ENCODE data around the gene HDAC4. TPM values are rescaled to one million over a fixed set of nuclear protein-coding genes. Genes with fewer than 3 reads are reported as not detected.

The HDAC4 gene
- total and polyA plus RNA-seq, 4 donors, result 2.9 to 37.2 (median 4.4) TPM

DNA sequence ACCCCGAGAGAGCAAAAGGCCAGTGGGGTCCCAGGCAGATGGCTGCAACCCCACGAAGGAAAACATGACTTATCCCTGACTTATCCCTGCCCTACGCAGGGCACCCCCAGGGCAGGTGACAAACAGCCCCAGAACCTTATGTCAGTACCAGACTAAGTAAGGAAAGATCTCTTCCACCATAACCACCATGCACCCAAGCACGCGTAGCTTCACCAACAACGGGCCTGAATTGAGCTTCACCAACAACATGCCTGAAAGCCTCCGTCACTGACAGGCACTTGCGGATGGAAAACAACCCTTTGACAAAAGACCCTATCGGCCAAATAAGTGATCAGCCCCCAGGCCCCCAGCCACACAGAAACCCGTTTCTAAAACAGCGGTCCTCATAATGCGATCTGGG, 34.1 kb downstream of the HDAC4 start:
- Histone ChIP-seq H3K9ac (ENCODE audit: low read depth in 1 of 2, low read length in 2 of 2) (no peak overlapping the region), H3K9me3 (ENCODE audit: control insufficient read depth in 4 of 4, low read length in 3 of 4) (no peaks in the 10 kb centered on the region), H3K4me3 (ENCODE audit: low read depth in 1 of 3, low read length in 3 of 3) (no peak overlapping the region), H3K27ac (ENCODE audit: low read depth in 1 of 2, low read length in 2 of 2) (no peak overlapping the region), H3K4me1 (ENCODE audit: control insufficient read depth in 4 of 4, insufficient read depth in 4 of 4, low read length in 3 of 4) (peaks cover 0 to 3% (median 0%) of the 10 kb centered on the region in 4 donors), H3K27me3 (ENCODE audit: control insufficient read depth in 4 of 4, insufficient read depth in 4 of 4, low read length in 3 of 4) (no peaks in the 10 kb centered on the region), H3K36me3 (ENCODE audit: control insufficient read depth in 4 of 4, insufficient read depth in 3 of 4, low read depth in 1 of 4, low read length in 3 of 4) (peaks cover 0 to 3% (median 0%) of the 10 kb centered on the region in 4 donors)
- TF ChIP-seq TAF1 (conservative IDR thresholded peaks at IDR 0.05) (no peak), FOXA2 (IDR thresholded peaks at IDR 0.05) (no peak), YY1 (IDR thresholded peaks at IDR 0.05) (no peak), JUND (IDR thresholded peaks at IDR 0.05) (no peak), RXRA (IDR thresholded peaks at IDR 0.05) (no peak)
- TF ChIP-seq, protein P1, sequence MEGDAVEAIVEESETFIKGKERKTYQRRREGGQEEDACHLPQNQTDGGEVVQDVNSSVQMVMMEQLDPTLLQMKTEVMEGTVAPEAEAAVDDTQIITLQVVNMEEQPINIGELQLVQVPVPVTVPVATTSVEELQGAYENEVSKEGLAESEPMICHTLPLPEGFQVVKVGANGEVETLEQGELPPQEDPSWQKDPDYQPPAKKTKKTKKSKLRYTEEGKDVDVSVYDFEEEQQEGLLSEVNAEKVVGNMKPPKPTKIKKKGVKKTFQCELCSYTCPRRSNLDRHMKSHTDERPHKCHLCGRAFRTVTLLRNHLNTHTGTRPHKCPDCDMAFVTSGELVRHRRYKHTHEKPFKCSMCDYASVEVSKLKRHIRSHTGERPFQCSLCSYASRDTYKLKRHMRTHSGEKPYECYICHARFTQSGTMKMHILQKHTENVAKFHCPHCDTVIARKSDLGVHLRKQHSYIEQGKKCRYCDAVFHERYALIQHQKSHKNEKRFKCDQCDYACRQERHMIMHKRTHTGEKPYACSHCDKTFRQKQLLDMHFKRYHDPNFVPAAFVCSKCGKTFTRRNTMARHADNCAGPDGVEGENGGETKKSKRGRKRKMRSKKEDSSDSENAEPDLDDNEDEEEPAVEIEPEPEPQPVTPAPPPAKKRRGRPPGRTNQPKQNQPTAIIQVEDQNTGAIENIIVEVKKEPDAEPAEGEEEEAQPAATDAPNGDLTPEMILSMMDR (IDR thresholded peaks at IDR 0.05; ENCODE audit: low read depth, low read length, missing input control), result no peak
- TF ChIP-seq, protein P2, sequence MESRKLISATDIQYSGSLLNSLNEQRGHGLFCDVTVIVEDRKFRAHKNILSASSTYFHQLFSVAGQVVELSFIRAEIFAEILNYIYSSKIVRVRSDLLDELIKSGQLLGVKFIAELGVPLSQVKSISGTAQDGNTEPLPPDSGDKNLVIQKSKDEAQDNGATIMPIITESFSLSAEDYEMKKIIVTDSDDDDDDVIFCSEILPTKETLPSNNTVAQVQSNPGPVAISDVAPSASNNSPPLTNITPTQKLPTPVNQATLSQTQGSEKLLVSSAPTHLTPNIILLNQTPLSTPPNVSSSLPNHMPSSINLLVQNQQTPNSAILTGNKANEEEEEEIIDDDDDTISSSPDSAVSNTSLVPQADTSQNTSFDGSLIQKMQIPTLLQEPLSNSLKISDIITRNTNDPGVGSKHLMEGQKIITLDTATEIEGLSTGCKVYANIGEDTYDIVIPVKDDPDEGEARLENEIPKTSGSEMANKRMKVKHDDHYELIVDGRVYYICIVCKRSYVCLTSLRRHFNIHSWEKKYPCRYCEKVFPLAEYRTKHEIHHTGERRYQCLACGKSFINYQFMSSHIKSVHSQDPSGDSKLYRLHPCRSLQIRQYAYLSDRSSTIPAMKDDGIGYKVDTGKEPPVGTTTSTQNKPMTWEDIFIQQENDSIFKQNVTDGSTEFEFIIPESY (IDR thresholded peaks at IDR 0.05), result no peak
- TF ChIP-seq, protein P3, sequence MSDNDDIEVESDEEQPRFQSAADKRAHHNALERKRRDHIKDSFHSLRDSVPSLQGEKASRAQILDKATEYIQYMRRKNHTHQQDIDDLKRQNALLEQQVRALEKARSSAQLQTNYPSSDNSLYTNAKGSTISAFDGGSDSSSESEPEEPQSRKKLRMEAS (IDR thresholded peaks at IDR 0.05), result no peak
- DNase-seq (ENCODE audit: low spot score), result no peak
- 98% methylated on average over 12 of the region's 12 CpGs for WGBS

DNA sequence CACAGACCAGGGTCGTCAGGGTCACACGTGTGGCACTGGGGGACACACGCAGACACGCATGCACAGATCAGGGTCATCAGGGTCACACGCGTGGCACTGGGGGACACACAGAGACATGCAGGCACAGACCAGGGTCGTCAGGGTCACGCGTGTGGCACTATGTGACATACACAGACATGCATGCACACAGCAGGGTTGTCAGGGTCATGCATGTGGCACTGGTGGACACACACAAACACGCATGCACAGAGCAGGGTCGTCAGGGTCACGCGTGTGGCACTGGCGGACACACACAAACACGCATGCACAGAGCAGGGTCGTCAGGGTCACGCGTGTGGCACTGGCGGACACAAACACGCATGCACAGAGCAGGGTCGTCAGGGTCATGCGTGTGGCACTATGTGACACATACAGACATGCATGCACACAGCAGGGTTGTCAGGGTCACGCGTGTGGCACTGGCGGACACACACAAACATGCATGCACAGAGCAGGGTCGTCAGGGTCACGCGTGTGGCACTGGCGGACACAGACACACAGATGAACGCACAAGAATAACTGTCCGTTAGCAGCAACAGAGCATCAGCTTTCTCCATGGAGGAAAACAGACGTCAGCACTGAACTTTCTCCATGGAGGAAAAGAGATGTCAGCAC, 34.9 kb downstream of the HDAC4 start:
- Histone ChIP-seq H3K4me3 (ENCODE audit: low read depth in 1 of 3, low read length in 3 of 3) (no peak overlapping the region), H3K4me1 (ENCODE audit: control insufficient read depth in 4 of 4, insufficient read depth in 4 of 4, low read length in 3 of 4) (peaks cover 0 to 3% (median 0%) of the 10 kb centered on the region in 4 donors), H3K27me3 (ENCODE audit: control insufficient read depth in 4 of 4, insufficient read depth in 4 of 4, low read length in 3 of 4) (no peaks in the 10 kb centered on the region), H3K9me3 (ENCODE audit: control insufficient read depth in 4 of 4, low read length in 3 of 4) (no peaks in the 10 kb centered on the region), H3K27ac (ENCODE audit: low read depth in 1 of 2, low read length in 2 of 2) (no peak overlapping the region), H3K9ac (ENCODE audit: low read depth in 1 of 2, low read length in 2 of 2) (no peak overlapping the region), H3K36me3 (ENCODE audit: control insufficient read depth in 4 of 4, insufficient read depth in 3 of 4, low read depth in 1 of 4, low read length in 3 of 4) (peaks cover 0 to 3% (median 0%) of the 10 kb centered on the region in 4 donors)
- TF ChIP-seq, protein P2 (IDR thresholded peaks at IDR 0.05), result no peak
- TF ChIP-seq GABPA (IDR thresholded peaks at IDR 0.05 in 1 of 2, conservative IDR thresholded peaks at IDR 0.05 in 1 of 2) (no peak), HNF4A (conservative IDR thresholded peaks at IDR 0.05) (no peak), JUND (IDR thresholded peaks at IDR 0.05) (no peak), FOXA2 (IDR thresholded peaks at IDR 0.05) (no peak), HNF4G (IDR thresholded peaks at IDR 0.05) (no peak), TAF1 (conservative IDR thresholded peaks at IDR 0.05) (no peak), SP1 (IDR thresholded peaks at IDR 0.05) (no peak), EGR1 (IDR thresholded peaks at IDR 0.05; ENCODE audit: low read depth in 2 of 2) (no peak), YY1 (IDR thresholded peaks at IDR 0.05) (no peak), NR2F2 (IDR thresholded peaks at IDR 0.05) (no peak), RAD21 (IDR thresholded peaks at IDR 0.05) (no peak), RXRA (IDR thresholded peaks at IDR 0.05) (no peak), FOXA1 (IDR thresholded peaks at IDR 0.05) (no peak)
- TF ChIP-seq, protein P4, sequence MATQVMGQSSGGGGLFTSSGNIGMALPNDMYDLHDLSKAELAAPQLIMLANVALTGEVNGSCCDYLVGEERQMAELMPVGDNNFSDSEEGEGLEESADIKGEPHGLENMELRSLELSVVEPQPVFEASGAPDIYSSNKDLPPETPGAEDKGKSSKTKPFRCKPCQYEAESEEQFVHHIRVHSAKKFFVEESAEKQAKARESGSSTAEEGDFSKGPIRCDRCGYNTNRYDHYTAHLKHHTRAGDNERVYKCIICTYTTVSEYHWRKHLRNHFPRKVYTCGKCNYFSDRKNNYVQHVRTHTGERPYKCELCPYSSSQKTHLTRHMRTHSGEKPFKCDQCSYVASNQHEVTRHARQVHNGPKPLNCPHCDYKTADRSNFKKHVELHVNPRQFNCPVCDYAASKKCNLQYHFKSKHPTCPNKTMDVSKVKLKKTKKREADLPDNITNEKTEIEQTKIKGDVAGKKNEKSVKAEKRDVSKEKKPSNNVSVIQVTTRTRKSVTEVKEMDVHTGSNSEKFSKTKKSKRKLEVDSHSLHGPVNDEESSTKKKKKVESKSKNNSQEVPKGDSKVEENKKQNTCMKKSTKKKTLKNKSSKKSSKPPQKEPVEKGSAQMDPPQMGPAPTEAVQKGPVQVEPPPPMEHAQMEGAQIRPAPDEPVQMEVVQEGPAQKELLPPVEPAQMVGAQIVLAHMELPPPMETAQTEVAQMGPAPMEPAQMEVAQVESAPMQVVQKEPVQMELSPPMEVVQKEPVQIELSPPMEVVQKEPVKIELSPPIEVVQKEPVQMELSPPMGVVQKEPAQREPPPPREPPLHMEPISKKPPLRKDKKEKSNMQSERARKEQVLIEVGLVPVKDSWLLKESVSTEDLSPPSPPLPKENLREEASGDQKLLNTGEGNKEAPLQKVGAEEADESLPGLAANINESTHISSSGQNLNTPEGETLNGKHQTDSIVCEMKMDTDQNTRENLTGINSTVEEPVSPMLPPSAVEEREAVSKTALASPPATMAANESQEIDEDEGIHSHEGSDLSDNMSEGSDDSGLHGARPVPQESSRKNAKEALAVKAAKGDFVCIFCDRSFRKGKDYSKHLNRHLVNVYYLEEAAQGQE (IDR thresholded peaks at IDR 0.05), result no peak
- TF ChIP-seq, protein P3 (IDR thresholded peaks at IDR 0.05), result no peak
- TF ChIP-seq, protein P1 (IDR thresholded peaks at IDR 0.05; ENCODE audit: low read depth, low read length, missing input control), result no peak
- TF ChIP-seq, protein P5, sequence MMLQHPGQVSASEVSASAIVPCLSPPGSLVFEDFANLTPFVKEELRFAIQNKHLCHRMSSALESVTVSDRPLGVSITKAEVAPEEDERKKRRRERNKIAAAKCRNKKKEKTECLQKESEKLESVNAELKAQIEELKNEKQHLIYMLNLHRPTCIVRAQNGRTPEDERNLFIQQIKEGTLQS (IDR thresholded peaks at IDR 0.05), result no peak
- 97% methylated on average over 32 of the region's 32 CpGs for WGBS
- no peak for DNase-seq (ENCODE audit: low spot score)
